ENCODE measurements around the gene EFCAB6. TPM values are rescaled to one million over a fixed set of nuclear protein-coding genes. Genes with fewer than 3 reads are reported as not detected.
"Not testable (repeated sequence)": the region's sequence is repeated elsewhere in the genome, so short reads cannot be mapped to it uniquely, and the experiment has no call there.

EFCAB6 gene
- total RNA-seq, 1 donor from 2014 or later, result 3.6 TPM

DNA sequence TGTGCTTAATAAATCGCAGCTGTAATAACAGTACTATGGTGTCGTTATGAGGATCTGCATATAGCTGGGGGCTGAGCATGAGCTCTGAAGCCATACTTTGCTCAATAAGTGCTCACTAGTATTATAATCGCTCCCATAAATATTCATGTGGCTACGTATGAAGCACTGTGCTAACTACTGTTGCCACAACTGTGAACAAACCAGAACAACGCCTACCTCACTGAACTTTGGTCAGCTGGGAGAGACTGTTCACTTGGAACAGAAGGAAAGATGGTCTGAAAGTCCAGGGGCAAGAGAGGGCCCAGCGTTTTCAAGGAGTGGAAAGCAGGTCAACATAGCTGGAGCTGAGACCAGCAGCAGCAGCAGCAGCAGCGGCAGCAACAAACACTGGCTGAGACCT lies 141.6 kb downstream of the EFCAB6 start:
- TF ChIP-seq CTCF (IDR thresholded peaks at IDR 0.05), result no peak
- DNase-seq, result no peak
- intact Hi-C loops (cut with DNase I), result no loop called here

GRCh38 chr22:43669190-43669589 lies 142.9 kb downstream of the EFCAB6 start:
- H3K36me3 ChIP-seq, result no peaks in the 10 kb centered on the region
- no peaks in the 10 kb centered on the region for H3K4me1 ChIP-seq
- no peaks in the 10 kb centered on the region for H3K27me3 ChIP-seq
- DNase-seq (no peak), ATAC-seq (no peak)
- H3K9me3 ChIP-seq, result no peaks in the 10 kb centered on the region
- H3K27ac ChIP-seq, result no peak overlapping the region
- intact Hi-C loops (cut with DNase I), result no loop called here
- H3K4me3 ChIP-seq, result no peak overlapping the region
- TF ChIP-seq CTCF (IDR thresholded peaks at IDR 0.05), result no peak

More for the DNA sequence above, 141.6 kb downstream of the EFCAB6 start:
- Histone ChIP-seq H3K36me3 (no peaks in the 10 kb centered on the region), H3K4me1 (no peaks in the 10 kb centered on the region), H3K27me3 (no peaks in the 10 kb centered on the region), H3K4me3 (no peak overlapping the region), H3K27ac (no peak overlapping the region), H3K9me3 (no peaks in the 10 kb centered on the region)
- no peak for ATAC-seq

- no peak overlapping the region for H3K4me3 ChIP-seq
- TF ChIP-seq CTCF (IDR thresholded peaks at IDR 0.05), result no peak
- intact Hi-C loops (cut with DNase I), result no loop called here
- no peaks in the 10 kb centered on the region for H3K36me3 ChIP-seq
- DNase-seq, result no peak
- no peaks in the 10 kb centered on the region for H3K9me3 ChIP-seq
- no peak overlapping the region for H3K27ac ChIP-seq
- ATAC-seq, result no peak
- H3K4me1 ChIP-seq, result no peaks in the 10 kb centered on the region
- no peaks in the 10 kb centered on the region for H3K27me3 ChIP-seq
Observed at GRCh38 chr22:43667656-43668055, 144.4 kb downstream of the EFCAB6 start.

- Histone ChIP-seq H3K9me3 (no peaks in the 10 kb centered on the region), H3K4me1 (no peaks in the 10 kb centered on the region), H3K27ac (no peak overlapping the region), H3K36me3 (no peaks in the 10 kb centered on the region), H3K27me3 (no peaks in the 10 kb centered on the region), H3K4me3 (no peak overlapping the region)
- DNase-seq (no peak), ATAC-seq (no peak)
- intact Hi-C loops (cut with DNase I), result no loop called here
- TF ChIP-seq CTCF (IDR thresholded peaks at IDR 0.05), result no peak
Observed at GRCh38 chr22:43666457-43666856, 145.6 kb downstream of the EFCAB6 start.

DNA sequence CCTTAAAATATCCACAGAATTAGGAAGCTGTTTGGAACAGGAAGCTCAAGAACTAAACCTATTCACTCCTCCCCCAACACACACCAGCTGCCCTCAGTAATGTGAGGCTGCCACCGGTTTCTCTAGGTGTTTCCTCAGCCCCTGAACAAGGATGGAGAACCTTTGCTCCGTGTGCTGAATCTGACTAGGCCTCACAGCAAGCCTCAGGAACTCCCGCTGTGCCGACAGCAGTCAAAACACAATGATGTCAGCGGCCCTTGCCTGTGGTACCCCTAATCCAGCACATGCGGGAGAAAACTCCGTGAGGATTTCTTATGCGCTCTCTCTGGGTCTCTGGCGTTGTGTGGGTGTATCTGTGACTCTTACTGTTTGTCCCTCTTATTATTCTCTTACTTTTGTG lies 153.3 kb downstream of the EFCAB6 start:
- Histone ChIP-seq H3K27me3 (no peaks in the 10 kb centered on the region), H3K4me1 (no peaks in the 10 kb centered on the region), H3K4me3 (no peak overlapping the region), H3K36me3 (no peaks in the 10 kb centered on the region), H3K27ac (no peak overlapping the region), H3K9me3 (no peaks in the 10 kb centered on the region)
- no peak for TF ChIP-seq CTCF (IDR thresholded peaks at IDR 0.05)
- intact Hi-C loops (cut with DNase I), result no loop called here
- ATAC-seq, result no peak
- DNase-seq, result no peak

GRCh38 chr22:43656581-43656980 lies 155.5 kb downstream of the EFCAB6 start:
- H3K4me3 ChIP-seq; ATAC-seq; H3K27ac ChIP-seq; H3K9me3 ChIP-seq; DNase-seq; H3K36me3 ChIP-seq; H3K4me1 ChIP-seq; intact Hi-C loops (cut with DNase I); H3K27me3 ChIP-seq: not testable (repeated sequence)

All from upper lobe of right lung (tissue), 1 donor.